ENCODE results near the gene IL9R. TPM values are rescaled to one million over a fixed set of nuclear protein-coding genes. Genes with fewer than 3 reads are reported as not detected.
"Not testable (repeated sequence)": the region's sequence is repeated elsewhere in the genome, so short reads cannot be mapped to it uniquely, and the experiment has no call there.

IL9R gene
- total RNA-seq, 4 donors from 2014 or later: 0.57 to 1.4 TPM; not detected in 2

DNA sequence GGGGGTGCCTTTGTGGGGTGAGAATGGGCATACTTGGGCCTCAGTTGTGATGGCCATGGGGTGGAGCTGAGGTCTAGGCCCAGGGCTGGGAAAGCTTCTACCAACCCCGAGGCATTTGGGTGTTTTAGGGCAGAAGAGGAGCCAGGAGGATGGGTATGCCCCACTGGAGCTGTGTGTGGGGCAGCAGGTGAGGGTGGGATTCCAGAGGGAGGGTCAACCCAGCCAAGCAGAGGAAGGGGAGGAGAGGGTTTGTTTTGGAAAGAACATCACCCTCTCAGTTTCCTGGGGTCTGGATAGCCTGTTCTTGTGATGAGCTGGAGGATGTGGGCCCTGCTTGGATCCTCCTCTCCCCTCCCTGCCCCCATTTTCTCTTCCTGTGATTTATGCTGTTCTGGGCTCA lies 620 bp downstream of the IL9R start:
- H3K4me1 ChIP-seq: no peaks in the 10 kb centered on the region
- DNase-seq: no peak
- H3K27ac ChIP-seq: no peak overlapping the region
- no peak overlapping the region for H3K4me3 ChIP-seq
- 17% methylated on average over 1 of the region's 1 CpG for WGBS, 2 donors
- H3K36me3 ChIP-seq: no peaks in the 10 kb centered on the region
- intact Hi-C loops (cut with DNase I): no loop called here
- TF ChIP-seq POLR2A (IDR thresholded peaks at IDR 0.05): no peak
- TF ChIP-seq, protein P1, sequence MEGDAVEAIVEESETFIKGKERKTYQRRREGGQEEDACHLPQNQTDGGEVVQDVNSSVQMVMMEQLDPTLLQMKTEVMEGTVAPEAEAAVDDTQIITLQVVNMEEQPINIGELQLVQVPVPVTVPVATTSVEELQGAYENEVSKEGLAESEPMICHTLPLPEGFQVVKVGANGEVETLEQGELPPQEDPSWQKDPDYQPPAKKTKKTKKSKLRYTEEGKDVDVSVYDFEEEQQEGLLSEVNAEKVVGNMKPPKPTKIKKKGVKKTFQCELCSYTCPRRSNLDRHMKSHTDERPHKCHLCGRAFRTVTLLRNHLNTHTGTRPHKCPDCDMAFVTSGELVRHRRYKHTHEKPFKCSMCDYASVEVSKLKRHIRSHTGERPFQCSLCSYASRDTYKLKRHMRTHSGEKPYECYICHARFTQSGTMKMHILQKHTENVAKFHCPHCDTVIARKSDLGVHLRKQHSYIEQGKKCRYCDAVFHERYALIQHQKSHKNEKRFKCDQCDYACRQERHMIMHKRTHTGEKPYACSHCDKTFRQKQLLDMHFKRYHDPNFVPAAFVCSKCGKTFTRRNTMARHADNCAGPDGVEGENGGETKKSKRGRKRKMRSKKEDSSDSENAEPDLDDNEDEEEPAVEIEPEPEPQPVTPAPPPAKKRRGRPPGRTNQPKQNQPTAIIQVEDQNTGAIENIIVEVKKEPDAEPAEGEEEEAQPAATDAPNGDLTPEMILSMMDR (IDR thresholded peaks at IDR 0.05): no peak
- H3K9me3 ChIP-seq: no peaks in the 10 kb centered on the region
- no peaks in the 10 kb centered on the region for H3K27me3 ChIP-seq

DNA sequence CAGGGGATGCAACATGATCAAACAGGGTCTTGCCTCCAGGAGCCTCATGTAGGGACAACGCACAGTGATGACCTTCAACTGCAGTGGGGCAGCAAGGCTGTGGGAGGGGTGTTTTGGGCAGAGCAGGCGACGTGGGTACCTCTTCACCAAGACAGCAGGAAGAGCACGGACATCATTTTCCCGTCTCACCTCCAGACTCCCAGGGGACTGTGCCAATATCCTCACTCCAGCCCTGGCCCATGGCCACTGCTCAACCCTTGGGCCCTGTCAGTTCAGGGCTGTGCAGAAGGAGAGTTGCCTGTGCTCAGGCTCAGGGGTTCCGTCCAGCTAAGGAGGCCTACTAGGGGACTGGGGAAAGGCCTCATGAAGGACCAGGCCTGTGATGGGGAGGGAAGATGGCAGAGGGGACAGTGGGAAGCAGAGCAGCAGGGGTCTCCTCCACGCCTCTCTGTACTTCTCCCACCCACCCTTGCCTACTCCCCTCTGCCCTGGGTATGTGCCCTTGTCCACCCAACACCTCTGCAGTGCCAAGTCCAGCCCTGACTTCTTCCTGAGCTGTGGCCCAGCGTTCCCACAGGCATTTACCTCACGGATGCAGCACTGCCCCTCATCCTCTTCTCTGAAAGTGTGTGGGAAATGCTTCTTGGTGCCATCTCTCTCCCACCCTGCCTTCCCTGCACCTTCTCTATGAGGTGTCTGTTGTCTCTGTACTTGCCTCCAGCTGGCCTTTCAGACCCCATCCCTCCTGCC lies 1.4 kb downstream of the IL9R start:
- H3K27me3 ChIP-seq: no peaks in the 10 kb centered on the region
- WGBS, 2 donors: 68 to 84% methylated on average over 5 to 7 of the region's 9 CpGs
- no peaks in the 10 kb centered on the region for H3K36me3 ChIP-seq
- no peaks in the 10 kb centered on the region for H3K4me1 ChIP-seq
- H3K9me3 ChIP-seq: no peaks in the 10 kb centered on the region
- DNase-seq: no peak
- no peak for TF ChIP-seq POLR2A (IDR thresholded peaks at IDR 0.05)
- TF ChIP-seq, protein P1 (IDR thresholded peaks at IDR 0.05): no peak
- intact Hi-C loops (cut with DNase I): no loop called here
- no peak overlapping the region for H3K27ac ChIP-seq
- no peak overlapping the region for H3K4me3 ChIP-seq

DNA sequence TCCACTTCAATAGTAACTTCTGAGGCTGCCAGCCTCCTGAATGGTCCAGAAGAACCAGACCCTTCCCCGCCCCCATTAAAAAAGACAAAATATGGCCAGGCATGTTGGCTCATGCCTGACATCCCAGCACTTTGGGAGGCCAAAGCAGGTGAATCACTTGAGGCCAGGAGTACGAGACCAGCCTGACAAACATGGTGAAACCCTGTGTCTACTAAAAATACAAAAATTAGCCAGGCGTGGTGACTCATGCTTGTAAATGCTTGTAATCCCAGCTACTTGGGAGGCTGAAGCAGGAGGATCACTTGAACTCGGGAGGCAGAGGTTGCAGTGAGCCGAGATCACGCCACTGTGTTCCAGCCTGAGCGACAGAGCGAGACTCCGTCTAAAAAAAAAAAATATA lies 2.3 kb downstream of the IL9R start:
- WGBS, 2 donors: 76 to 82% methylated on average over 7 to 9 of the region's 9 CpGs
- H3K4me3 ChIP-seq; intact Hi-C loops (cut with DNase I); DNase-seq; H3K9me3 ChIP-seq; H3K27me3 ChIP-seq; H3K4me1 ChIP-seq; H3K36me3 ChIP-seq; H3K27ac ChIP-seq: not testable (repeated sequence)

DNA sequence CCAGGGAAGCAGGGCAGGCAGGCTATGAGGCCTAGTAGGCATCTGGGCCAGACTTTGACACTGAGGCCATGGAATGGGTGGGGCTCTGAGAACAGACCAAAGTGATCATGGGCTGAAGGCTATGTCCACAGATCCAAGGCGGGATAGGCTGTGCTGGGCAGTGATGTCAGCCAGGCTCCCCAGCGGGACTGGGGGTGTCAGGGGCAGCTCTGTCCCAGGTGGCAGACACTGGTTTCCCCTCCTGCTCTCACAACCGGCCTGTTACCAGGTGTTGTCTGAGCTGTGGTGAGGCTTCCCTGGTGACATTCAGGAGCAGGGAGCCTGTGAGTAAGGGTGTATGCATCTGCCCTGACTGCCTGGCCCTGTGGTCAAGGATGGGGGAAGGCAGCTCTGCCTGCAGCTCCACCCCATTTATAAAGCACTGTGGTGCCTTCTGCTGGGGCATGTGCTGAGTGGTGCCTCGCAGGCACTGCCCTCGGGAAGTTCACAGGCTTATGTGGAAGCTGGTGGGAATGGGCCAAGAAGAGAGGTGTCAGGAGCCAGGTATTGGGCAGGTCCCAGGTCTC lies 2.9 kb downstream of the IL9R start:
- 82% methylated on average over 2 of the region's 5 CpGs; no CpG with 5 or more reads in 1 of the 2 donors for WGBS, 2 donors
- H3K27me3 ChIP-seq: no peaks in the 10 kb centered on the region
- H3K9me3 ChIP-seq: no peaks in the 10 kb centered on the region
- H3K4me3 ChIP-seq: no peak overlapping the region
- DNase-seq: no peak
- intact Hi-C loops (cut with DNase I): no loop called here
- H3K36me3 ChIP-seq: no peaks in the 10 kb centered on the region
- no peak overlapping the region for H3K27ac ChIP-seq
- H3K4me1 ChIP-seq: no peaks in the 10 kb centered on the region
- no peak for TF ChIP-seq POLR2A (IDR thresholded peaks at IDR 0.05)
- TF ChIP-seq, protein P1 (IDR thresholded peaks at IDR 0.05): no peak

DNA sequence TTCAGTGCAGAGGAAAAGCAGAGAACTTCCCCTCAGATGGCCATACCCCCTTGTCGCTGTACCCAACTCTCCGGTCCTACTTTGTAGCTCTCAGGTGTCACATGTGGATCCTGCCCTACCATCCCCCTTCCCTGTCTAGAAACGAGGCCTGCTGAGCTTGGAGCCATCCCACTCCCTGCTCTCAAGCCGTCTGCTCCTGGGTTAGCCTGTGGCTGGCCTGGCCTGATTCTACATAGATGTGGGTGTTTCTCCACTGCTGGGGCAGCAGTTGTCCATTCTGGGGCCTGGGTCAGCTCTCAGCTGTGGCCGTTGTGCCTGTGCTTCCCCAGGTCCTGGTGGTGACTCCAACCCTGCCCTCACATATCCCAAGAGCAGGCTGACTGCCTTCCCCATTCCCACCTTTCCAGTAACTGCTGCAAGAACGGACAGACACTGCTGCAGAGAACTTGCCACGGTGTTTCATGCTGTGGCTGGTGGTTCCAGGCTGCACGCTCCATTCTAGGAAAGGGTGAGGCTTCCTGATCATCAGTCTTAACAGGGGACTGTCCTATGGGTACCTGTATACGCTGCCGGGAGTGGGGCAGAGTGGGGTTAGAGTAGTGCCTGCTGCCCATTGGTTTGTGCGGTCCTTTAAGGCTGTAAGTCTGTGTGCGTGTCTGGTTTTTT lies 3.6 kb downstream of the IL9R start:
- no peaks in the 10 kb centered on the region for H3K4me1 ChIP-seq
- no peaks in the 10 kb centered on the region for H3K36me3 ChIP-seq
- DNase-seq: no peak
- no peak for TF ChIP-seq POLR2A (IDR thresholded peaks at IDR 0.05)
- TF ChIP-seq, protein P1 (IDR thresholded peaks at IDR 0.05): no peak
- no peak overlapping the region for H3K4me3 ChIP-seq
- WGBS, 2 donors: 67 to 71% methylated on average over 4 to 5 of the region's 12 CpGs
- no peaks in the 10 kb centered on the region for H3K9me3 ChIP-seq
- intact Hi-C loops (cut with DNase I): no loop called here
- H3K27ac ChIP-seq: no peak overlapping the region
- no peaks in the 10 kb centered on the region for H3K27me3 ChIP-seq
